ENCODE data around the gene PTGES2. TPM values are rescaled to one million over a fixed set of nuclear protein-coding genes. Genes with fewer than 3 reads are reported as not detected.
A peak's percentile ranks its signal among the peaks of the same experiment; 100 is the strongest.

The PTGES2 gene
- total RNA-seq, 2 experiments from 2014 or later, result 43.4 to 43.6 TPM

DNA sequence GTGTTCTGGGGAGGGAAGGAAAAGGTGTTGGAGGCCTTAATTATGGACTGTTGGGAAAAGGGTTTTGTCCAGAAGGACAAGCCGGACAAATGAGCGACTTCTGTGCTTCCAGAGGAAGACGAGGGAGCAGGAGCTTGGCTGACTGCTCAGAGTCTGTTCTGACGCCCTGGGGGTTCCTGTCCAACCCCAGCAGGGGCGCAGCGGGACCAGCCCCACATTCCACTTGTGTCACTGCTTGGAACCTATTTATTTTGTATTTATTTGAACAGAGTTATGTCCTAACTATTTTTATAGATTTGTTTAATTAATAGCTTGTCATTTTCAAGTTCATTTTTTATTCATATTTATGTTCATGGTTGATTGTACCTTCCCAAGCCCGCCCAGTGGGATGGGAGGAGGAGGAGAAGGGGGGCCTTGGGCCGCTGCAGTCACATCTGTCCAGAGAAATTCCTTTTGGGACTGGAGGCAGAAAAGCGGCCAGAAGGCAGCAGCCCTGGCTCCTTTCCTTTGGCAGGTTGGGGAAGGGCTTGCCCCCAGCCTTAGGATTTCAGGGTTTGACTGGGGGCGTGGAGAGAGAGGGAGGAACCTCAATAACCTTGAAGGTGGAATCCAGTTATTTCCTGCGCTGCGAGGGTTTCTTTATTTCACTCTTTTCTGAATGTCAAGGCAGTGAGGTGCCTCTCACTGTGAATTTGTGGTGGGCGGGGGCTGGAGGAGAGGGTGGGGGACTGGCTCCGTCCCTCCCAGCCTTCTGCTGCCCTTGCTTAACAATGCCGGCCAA lies 19.1 kb downstream of the PTGES2 start:
- Mint-ChIP-seq H3K36me3 (peaks cover 24% of the 10 kb centered on the region), H3K9me3 (no peaks in the 10 kb centered on the region), H3K4me1 (ENCODE audit: low read depth) (peaks cover 2% of the 10 kb centered on the region), H3K27ac (no peak overlapping the region), H3K27me3 (no peaks in the 10 kb centered on the region), H3K4me3 (no peak overlapping the region)
- intact Hi-C loops (cut with micrococcal nuclease), result no loop called here
- no peak for DNase-seq
- CTCF ChIA-PET, result interaction anchor here (0.6 to 2.9 kb wide), 3 partner anchors 9 to 697 kb away, joined by 3 to 13 read pairs (median 3); no protein-coding TSS in a partner anchor
- POLR2A ChIA-PET, result no interaction called here

DNA sequence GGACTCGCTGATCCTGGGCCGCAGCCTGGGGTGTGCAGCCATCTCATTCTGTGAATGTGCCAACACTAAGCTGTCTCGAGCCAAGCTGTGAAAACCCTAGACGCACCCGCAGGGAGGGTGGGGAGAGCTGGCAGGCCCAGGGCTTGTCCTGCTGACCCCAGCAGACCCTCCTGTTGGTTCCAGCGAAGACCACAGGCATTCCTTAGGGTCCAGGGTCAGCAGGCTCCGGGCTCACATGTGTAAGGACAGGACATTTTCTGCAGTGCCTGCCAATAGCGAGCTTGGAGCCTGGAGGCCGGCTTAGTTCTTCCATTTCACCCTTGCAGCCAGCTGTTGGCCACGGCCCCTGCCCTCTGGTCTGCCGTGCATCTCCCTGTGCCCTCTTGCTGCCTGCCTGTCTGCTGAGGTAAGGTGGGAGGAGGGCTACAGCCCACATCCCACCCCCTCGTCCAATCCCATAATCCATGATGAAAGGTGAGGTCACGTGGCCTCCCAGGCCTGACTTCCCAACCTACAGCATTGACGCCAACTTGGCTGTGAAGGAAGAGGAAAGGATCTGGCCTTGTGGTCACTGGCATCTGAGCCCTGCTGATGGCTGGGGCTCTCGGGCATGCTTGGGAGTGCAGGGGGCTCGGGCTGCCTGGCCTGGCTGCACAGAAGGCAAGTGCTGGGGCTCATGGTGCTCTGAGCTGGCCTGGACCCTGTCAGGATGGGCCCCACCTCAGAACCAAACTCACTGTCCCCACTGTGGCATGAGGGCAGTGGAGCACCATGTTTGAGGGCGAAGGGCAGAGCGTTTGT lies 19.9 kb downstream of the PTGES2 start:
- Mint-ChIP-seq H3K27ac (peak overlapping the region; percentile 31), H3K4me1 (ENCODE audit: low read depth) (peaks cover 10% of the 10 kb centered on the region), H3K36me3 (peaks cover 27% of the 10 kb centered on the region), H3K27me3 (no peaks in the 10 kb centered on the region), H3K9me3 (no peaks in the 10 kb centered on the region), H3K4me3 (no peak overlapping the region)
- intact Hi-C loops (cut with micrococcal nuclease), result no loop called here
- ChIA-PET CTCF (interaction anchor here (0.9 to 2.9 kb wide), 4 partner anchors 10 to 72 kb away, joined by 3 to 13 read pairs (median 3); no protein-coding TSS in a partner anchor), POLR2A (interaction anchor here (1.5 kb wide), 1 partner anchor 10 kb away, joined by 3 read pairs; no protein-coding TSS in a partner anchor)
- no peak for DNase-seq

DNA sequence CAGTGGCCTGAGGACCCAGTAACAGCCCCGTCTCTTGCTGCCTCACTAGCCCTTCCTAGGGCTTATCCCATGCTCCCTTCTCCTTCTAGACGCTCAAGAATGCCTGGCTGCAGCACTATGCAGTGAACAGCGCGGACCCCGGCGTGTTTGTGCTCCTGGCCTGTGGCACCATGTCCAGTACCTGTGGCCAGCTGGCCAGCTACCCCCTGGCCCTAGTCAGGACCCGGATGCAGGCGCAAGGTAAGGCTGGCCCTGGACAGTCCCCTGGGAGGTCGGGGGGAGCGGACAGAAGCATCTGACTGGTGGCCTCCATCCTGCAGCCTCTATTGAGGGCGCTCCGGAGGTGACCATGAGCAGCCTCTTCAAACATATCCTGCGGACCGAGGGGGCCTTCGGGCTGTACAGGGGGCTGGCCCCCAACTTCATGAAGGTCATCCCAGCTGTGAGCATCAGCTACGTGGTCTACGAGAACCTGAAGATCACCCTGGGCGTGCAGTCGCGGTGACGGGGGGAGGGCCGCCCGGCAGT lies 20.5 kb downstream of the PTGES2 start:
- peaks cover 16% of the 10 kb centered on the region for H3K4me1 Mint-ChIP-seq (ENCODE audit: low read depth)
- ChIA-PET CTCF (interaction anchor here (0.9 to 2.4 kb wide), 3 partner anchors 10 to 71 kb away, joined by 3 to 18 read pairs (median 3); no protein-coding TSS in a partner anchor), POLR2A (interaction anchor here (1.5 kb wide), 1 partner anchor 9 kb away, joined by 3 read pairs; no protein-coding TSS in a partner anchor)
- peaks cover 34% of the 10 kb centered on the region for H3K36me3 Mint-ChIP-seq
- no peaks in the 10 kb centered on the region for H3K27me3 Mint-ChIP-seq
- H3K4me3 Mint-ChIP-seq, result no peak overlapping the region
- no peak overlapping the region for H3K27ac Mint-ChIP-seq
- no peak for DNase-seq
- intact Hi-C loops (cut with micrococcal nuclease), result no loop called here
- H3K9me3 Mint-ChIP-seq, result no peaks in the 10 kb centered on the region

DNA sequence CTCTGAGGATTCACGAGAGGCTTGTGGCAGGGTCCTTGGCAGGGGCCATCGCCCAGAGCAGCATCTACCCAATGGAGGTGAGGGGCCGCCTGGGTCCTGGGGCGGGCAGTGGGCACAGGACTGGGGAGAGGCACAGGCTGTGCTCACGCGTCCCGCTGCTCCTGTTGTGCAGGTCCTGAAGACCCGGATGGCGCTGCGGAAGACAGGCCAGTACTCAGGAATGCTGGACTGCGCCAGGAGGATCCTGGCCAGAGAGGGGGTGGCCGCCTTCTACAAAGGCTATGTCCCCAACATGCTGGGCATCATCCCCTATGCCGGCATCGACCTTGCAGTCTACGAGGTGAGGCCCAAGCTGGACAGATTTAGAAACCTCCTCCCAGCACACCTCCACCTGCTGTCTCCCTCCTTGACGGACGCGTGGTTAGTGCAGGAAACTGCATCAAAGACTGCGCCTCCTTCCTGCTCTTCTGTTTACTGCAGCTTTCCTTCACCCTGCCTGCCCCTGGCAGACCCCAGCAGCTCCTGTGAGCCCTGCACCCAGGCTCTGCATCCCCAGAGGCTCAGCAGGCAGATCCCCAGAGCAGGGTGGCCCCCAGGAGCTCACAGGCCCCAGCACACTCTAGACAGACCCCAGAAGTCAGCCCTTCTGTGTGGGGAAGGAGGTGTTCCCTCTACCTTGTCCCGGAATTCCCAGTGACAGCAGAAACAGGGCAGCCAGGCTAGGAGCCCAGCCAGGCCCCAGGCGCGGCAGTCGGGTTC lies 21.2 kb downstream of the PTGES2 start:
- H3K4me3 Mint-ChIP-seq, result no peak overlapping the region
- ChIA-PET CTCF (interaction anchor here (0.9 to 2.4 kb wide), 4 partner anchors 11 to 372 kb away, joined by 3 to 18 read pairs (median 3); partner anchors contain the start of gene TOR2A), POLR2A (interaction anchor here (1.5 kb wide), 1 partner anchor 9 kb away, joined by 3 read pairs; no protein-coding TSS in a partner anchor)
- no peak for DNase-seq
- H3K36me3 Mint-ChIP-seq, result peaks cover 35% of the 10 kb centered on the region
- no peak overlapping the region for H3K27ac Mint-ChIP-seq
- intact Hi-C loops (cut with micrococcal nuclease), result no loop called here
- H3K9me3 Mint-ChIP-seq, result no peaks in the 10 kb centered on the region
- peaks cover 20% of the 10 kb centered on the region for H3K4me1 Mint-ChIP-seq (ENCODE audit: low read depth)
- H3K27me3 Mint-ChIP-seq, result no peaks in the 10 kb centered on the region

DNA sequence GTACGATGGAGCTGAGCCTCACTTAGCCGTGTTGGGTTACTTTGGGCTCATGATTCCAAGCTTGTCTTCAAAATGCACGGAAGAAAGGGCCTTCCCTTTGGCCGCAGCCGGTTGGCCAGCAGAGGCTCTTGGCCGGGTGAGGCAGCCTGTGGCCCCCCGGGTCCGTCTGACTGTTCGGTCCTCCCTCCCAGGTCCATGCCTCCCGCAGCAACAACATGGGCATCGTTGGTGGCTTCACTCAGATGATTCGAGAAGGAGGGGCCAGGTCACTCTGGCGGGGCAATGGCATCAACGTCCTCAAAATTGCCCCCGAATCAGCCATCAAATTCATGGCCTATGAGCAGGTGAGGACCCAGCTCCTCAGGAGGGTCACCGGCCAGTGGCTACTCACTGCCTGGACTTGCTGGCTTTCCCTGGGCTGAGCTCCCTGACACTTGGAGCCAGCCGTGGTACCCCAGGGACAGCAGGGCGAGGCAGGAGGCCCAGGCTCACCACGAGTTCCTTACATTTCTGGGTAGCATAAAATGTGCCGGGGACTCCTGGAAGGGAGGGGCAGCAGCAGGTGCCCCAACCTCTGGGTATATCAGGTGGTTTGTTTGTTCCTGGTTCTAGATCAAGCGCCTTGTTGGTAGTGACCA lies 21.9 kb downstream of the PTGES2 start:
- CTCF ChIA-PET, result interaction anchor here (1.4 to 2.4 kb wide), 3 partner anchors 11 to 371 kb away, joined by 3 to 18 read pairs (median 5); partner anchors contain the start of gene TOR2A
- no peaks in the 10 kb centered on the region for H3K9me3 Mint-ChIP-seq
- H3K4me3 Mint-ChIP-seq, result no peak overlapping the region
- H3K27ac Mint-ChIP-seq, result no peak overlapping the region
- intact Hi-C loops (cut with micrococcal nuclease), result no loop called here
- DNase-seq, result no peak
- no peaks in the 10 kb centered on the region for H3K27me3 Mint-ChIP-seq
- POLR2A ChIA-PET, result no interaction called here
- peaks cover 40% of the 10 kb centered on the region for H3K36me3 Mint-ChIP-seq
- peaks cover 20% of the 10 kb centered on the region for H3K4me1 Mint-ChIP-seq (ENCODE audit: low read depth)

DNA sequence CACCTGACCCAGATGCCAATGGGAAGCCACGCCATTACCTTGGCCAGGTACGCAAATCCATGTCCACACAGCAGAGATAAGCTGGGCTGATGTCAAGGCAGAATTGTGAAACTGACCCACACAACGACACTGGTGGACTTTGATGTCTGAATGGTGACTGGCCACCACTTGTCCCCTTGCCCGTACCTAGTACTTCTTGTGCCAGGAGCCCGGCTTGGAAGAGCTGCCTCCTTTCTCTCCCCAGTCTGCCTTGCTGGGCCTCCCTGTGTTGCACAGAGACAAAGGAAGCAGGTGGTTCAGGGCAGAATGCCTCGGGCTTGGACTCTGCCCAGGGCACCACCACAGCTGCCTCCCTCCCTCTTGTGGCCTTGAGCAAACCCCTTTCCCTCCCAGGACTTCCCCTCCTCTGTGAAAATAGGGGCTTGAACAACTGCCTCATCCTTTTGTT lies 23.3 kb downstream of the PTGES2 start:
- Mint-ChIP-seq H3K36me3 (peaks cover 40% of the 10 kb centered on the region), H3K4me3 (no peak overlapping the region), H3K9me3 (no peaks in the 10 kb centered on the region), H3K4me1 (ENCODE audit: low read depth) (peaks cover 30% of the 10 kb centered on the region), H3K27ac (no peak overlapping the region), H3K27me3 (no peaks in the 10 kb centered on the region)
- intact Hi-C loops (cut with micrococcal nuclease), result no loop called here
- no peak for DNase-seq
- POLR2A ChIA-PET, result no interaction called here
- CTCF ChIA-PET, result interaction anchor here (0.6 to 2.5 kb wide), 4 partner anchors 13 to 1897 kb away, joined by 3 to 11 read pairs (median 4); no protein-coding TSS in a partner anchor

DNA sequence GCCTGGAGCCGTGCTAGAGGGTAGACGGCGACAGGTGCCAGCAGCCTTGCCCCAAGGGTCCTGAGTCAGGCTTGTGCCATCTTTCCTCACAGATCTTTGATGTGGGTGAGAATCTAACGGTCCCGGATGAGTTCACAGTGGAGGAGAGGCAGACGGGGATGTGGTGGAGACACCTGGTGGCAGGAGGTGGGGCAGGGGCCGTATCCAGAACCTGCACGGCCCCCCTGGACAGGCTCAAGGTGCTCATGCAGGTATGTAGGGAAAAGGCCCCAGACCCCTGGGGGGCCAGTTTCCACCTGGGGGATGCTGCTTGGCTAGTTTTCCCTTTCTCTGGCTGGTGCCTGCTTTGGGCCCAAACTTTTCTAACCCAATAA lies 24.0 kb downstream of the PTGES2 start:
- H3K4me3 Mint-ChIP-seq, result no peak overlapping the region
- no peaks in the 10 kb centered on the region for H3K9me3 Mint-ChIP-seq
- peak overlapping the region; percentile 38 for H3K27ac Mint-ChIP-seq
- H3K27me3 Mint-ChIP-seq, result no peaks in the 10 kb centered on the region
- CTCF ChIA-PET, result interaction anchor here (0.6 to 2.5 kb wide), 5 partner anchors 14 to 160 kb away, joined by 3 to 11 read pairs (median 3); no protein-coding TSS in a partner anchor
- peaks cover 36% of the 10 kb centered on the region for H3K4me1 Mint-ChIP-seq (ENCODE audit: low read depth)
- intact Hi-C loops (cut with micrococcal nuclease), result no loop called here
- H3K36me3 Mint-ChIP-seq, result peaks cover 40% of the 10 kb centered on the region
- POLR2A ChIA-PET, result interaction anchor here (0.5 kb wide), 1 partner anchor 61 kb away, joined by 3 read pairs; no protein-coding TSS in a partner anchor
- DNase-seq, result peak; percentile 65

DNA sequence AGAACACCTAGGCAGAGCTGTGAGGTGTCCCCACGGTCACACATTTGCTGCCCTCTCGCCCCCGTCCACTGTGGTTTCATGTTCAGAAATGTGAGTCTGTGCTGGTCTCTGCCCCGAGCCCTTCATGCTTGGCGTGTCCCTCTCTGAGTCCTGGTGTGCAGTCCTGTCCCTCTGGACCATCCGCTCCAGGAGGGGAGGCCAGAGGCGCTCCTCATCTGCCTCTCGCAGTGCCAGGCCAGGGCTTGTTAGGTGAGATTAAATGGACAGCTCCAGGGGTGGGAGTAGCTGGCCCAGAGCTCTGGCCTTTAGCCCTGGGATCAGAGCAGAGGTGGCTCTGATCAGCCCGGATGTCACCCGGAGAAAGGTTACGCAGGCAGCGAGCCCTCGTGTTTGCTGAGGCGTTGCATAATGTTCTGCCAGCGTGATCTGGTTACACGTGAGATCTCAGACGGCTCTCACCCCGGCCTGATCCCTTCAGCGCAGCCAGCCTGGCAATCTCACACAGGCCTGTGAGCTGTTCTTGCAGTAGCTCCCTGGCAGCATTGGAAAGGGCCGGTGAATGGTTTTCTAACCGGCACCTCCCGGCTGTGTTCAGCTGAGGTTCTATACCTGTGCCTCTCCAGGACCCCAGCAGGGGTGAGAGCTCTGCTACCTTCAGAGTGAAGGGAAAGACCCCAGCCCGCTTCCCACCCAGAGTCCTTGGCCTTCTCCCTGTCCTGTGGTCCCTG lies 24.5 kb downstream of the PTGES2 start:
- ChIA-PET CTCF (interaction anchor here (0.6 to 2.5 kb wide), 7 partner anchors 9 to 159 kb away, joined by 3 to 11 read pairs (median 3); no protein-coding TSS in a partner anchor), POLR2A (interaction anchor here (0.5 kb wide), 1 partner anchor 61 kb away, joined by 3 read pairs; no protein-coding TSS in a partner anchor)
- Mint-ChIP-seq H3K36me3 (peaks cover 38% of the 10 kb centered on the region), H3K27me3 (no peaks in the 10 kb centered on the region), H3K4me3 (no peak overlapping the region), H3K4me1 (ENCODE audit: low read depth) (peaks cover 41% of the 10 kb centered on the region), H3K27ac (peak overlapping the region; percentile 38), H3K9me3 (no peaks in the 10 kb centered on the region)
- intact Hi-C loops (cut with micrococcal nuclease), result no loop called here
- DNase-seq, result no peak

DNA sequence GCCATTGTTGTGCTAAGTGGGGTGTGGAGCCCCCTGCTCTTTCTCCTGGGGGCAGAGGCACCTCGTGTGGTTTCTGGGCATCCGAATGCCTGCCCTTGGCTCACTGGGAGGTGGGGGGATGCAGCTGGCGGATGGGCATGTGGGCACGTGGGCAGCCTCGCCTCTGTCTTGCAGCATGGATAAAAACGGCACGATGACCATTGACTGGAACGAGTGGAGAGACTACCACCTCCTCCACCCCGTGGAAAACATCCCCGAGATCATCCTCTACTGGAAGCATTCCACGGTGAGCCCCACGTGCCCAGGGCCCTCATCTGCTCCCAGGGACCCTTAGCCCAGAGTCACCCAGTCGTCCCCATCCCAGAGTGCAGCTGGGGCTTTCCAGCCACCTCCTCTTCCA lies 25.3 kb downstream of the PTGES2 start:
- H3K27ac Mint-ChIP-seq, result peak overlapping the region; percentile 52
- POLR2A ChIA-PET, result no interaction called here
- H3K4me3 Mint-ChIP-seq, result no peak overlapping the region
- intact Hi-C loops (cut with micrococcal nuclease), result no loop called here
- no peaks in the 10 kb centered on the region for H3K9me3 Mint-ChIP-seq
- H3K27me3 Mint-ChIP-seq, result no peaks in the 10 kb centered on the region
- DNase-seq, result no peak
- H3K36me3 Mint-ChIP-seq, result peaks cover 33% of the 10 kb centered on the region
- peaks cover 50% of the 10 kb centered on the region for H3K4me1 Mint-ChIP-seq (ENCODE audit: low read depth)
- CTCF ChIA-PET, result interaction anchor here (1.0 to 5.3 kb wide), 4 partner anchors 8 to 17 kb away, joined by 3 to 31 read pairs (median 8); no protein-coding TSS in a partner anchor

DNA sequence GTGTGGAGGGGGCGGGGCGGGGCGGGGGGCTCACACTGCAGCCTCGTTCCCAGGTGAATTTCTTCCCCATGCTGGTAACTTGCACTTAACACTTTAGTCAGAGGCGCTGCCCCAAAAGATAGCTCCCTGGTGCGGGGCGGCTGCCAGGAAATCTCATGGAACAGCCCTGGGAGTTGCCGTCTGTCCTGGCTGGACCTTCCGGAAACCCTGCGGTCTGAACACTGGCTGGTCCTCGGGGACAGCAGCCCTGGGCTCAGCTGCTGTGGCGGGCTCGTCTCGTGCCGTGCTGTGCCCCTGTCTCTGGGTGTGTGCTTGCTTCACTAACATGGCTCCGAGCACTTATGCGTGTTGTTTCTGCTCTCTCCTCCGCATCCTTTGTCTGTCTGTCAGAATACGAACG lies 25.8 kb downstream of the PTGES2 start:
- intact Hi-C loops (cut with micrococcal nuclease), result no loop called here
- H3K27me3 Mint-ChIP-seq, result no peaks in the 10 kb centered on the region
- H3K4me3 Mint-ChIP-seq, result no peak overlapping the region
- ChIA-PET CTCF (interaction anchor here (1.6 to 5.3 kb wide), 2 partner anchors 16 to 159 kb away, joined by 4 to 31 read pairs; no protein-coding TSS in a partner anchor), POLR2A (no interaction called here)
- H3K36me3 Mint-ChIP-seq, result peaks cover 29% of the 10 kb centered on the region
- no peaks in the 10 kb centered on the region for H3K9me3 Mint-ChIP-seq
- no peak overlapping the region for H3K27ac Mint-ChIP-seq
- peaks cover 55% of the 10 kb centered on the region for H3K4me1 Mint-ChIP-seq (ENCODE audit: low read depth)
- no peak for DNase-seq
